Neural crest cell (in vitro differentiated cells): ENCODE data around the gene SLC12A1. TPM values are rescaled to one million over a fixed set of nuclear protein-coding genes. Genes with fewer than 3 reads are reported as not detected.

Source experiments
- DNase-seq: peaks from one replicate; pipeline ENCODE4 v3.0.0; 2021; ENCODE audit warnings: low read depth, mixed read lengths, low spot score
- H3K27ac Mint-ChIP-seq: one replicate; pipeline ENCODE4 v1.8.0; 2021; ENCODE audit warnings: mild to moderate bottlenecking, mixed read lengths; ENCODE audit not compliant: unreplicated experiment
- H3K27me3 Mint-ChIP-seq: 2 replicates; pipeline ENCODE4 v1.8.0; 2021; ENCODE audit warnings: low read depth, mild to moderate bottlenecking, mixed read lengths
- H3K36me3 Mint-ChIP-seq: 2 replicates; pipeline ENCODE4 v1.8.0; 2021; ENCODE audit warnings: low read depth, mild to moderate bottlenecking, mixed read lengths
- H3K4me1 Mint-ChIP-seq: 2 replicates; pipeline ENCODE4 v1.8.0; 2021; ENCODE audit warnings: mixed read lengths
- H3K4me3 Mint-ChIP-seq: one replicate; pipeline ENCODE4 v1.8.0; 2021; ENCODE audit warnings: mild to moderate bottlenecking, mixed read lengths
- H3K9me3 Mint-ChIP-seq: 2 replicates; pipeline ENCODE4 v1.8.0; 2021; ENCODE audit warnings: mixed read lengths
- total RNA-seq: library from RNA; stranded (reverse); gene quantifications from 2 replicates; pipeline ENCODE4 v1.2.1, GENCODE V29; 2021
- TF ChIP-seq, protein P1 (sequence below): fragments of 200-600 bp; sonication (generic); conservative IDR thresholded peaks from 2 replicates; pipeline ENCODE4 v1.5.0; 2021; ENCODE audit warnings: antibody characterized with exemption, mild to moderate bottlenecking

Gene SLC12A1
- total RNA-seq, 1 donor from 2014 or later = 0.16 TPM

DNA sequence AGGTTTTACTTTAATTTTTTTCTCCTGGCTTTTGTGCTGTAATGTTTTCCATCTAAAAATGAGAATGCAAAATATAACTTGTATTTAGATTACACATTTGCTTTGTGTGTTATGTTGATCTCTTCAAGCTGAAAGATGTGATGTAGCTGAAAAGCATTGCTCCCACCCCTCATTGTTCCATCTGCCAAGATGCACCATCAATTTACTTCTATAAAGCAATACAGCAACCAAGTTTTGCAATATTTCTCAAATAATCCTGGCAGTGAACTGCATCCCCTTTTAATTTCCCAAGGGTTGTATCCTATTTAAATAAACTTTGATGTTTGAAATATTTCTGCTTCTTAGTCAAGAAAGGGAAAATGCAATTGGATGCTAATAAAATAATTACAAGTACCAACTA lies 72.6 kb downstream of the SLC12A1 start:
- Mint-ChIP-seq H3K36me3 (no peaks in the 10 kb centered on the region), H3K4me1 (peaks cover 22% of the 10 kb centered on the region), H3K27ac (no peak overlapping the region), H3K9me3 (no peaks in the 10 kb centered on the region), H3K27me3 (no peaks in the 10 kb centered on the region), H3K4me3 (no peak overlapping the region)
- TF ChIP-seq, protein P1, sequence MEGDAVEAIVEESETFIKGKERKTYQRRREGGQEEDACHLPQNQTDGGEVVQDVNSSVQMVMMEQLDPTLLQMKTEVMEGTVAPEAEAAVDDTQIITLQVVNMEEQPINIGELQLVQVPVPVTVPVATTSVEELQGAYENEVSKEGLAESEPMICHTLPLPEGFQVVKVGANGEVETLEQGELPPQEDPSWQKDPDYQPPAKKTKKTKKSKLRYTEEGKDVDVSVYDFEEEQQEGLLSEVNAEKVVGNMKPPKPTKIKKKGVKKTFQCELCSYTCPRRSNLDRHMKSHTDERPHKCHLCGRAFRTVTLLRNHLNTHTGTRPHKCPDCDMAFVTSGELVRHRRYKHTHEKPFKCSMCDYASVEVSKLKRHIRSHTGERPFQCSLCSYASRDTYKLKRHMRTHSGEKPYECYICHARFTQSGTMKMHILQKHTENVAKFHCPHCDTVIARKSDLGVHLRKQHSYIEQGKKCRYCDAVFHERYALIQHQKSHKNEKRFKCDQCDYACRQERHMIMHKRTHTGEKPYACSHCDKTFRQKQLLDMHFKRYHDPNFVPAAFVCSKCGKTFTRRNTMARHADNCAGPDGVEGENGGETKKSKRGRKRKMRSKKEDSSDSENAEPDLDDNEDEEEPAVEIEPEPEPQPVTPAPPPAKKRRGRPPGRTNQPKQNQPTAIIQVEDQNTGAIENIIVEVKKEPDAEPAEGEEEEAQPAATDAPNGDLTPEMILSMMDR = no peak
- no peak for DNase-seq

DNA sequence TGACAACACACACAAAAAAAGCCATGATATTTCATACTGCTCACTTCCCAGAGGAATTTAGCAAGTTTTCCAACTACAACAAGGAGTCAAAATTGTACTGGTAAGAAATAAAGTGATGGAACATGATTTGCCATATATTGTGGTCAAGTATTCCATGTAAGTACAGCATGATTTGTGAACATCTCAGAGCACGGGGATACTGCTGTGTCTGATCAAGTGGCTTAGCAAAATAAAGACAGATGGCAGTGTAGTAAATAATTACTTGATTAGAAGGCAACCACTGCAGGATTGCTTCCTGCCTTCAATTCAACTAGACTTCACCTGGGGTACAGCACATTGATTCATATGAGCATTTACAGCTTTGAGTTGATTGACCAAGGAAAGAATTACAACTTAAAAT lies 73.5 kb downstream of the SLC12A1 start:
- DNase-seq = no peak
- H3K27me3 Mint-ChIP-seq = no peaks in the 10 kb centered on the region
- no peaks in the 10 kb centered on the region for H3K36me3 Mint-ChIP-seq
- H3K4me1 Mint-ChIP-seq = peaks cover 23% of the 10 kb centered on the region
- no peaks in the 10 kb centered on the region for H3K9me3 Mint-ChIP-seq
- no peak overlapping the region for H3K27ac Mint-ChIP-seq
- no peak overlapping the region for H3K4me3 Mint-ChIP-seq
- TF ChIP-seq, protein P1 = no peak

DNA sequence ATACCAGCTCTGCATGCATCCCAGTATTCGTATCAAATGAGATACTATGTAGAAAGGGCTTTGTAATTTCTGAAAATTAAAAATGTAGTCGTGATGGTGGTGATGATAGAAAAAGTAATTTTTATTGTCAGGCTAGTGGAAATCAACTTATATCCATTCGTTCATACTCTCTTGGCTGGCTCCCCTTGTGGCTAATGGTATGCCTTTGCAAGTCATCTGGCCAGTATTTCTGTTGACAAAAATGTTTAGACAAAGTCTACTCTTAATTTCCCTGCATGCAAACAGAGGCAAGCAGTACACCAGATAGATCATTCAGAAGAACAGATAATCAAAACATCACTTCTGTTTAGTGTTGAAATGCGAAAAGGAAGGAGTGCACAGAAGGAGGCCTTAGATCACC lies 75.6 kb downstream of the SLC12A1 start:
- H3K27me3 Mint-ChIP-seq = no peaks in the 10 kb centered on the region
- TF ChIP-seq, protein P1 = peak; percentile 20
- DNase-seq = no peak
- H3K4me1 Mint-ChIP-seq = peaks cover 30% of the 10 kb centered on the region
- H3K9me3 Mint-ChIP-seq = no peaks in the 10 kb centered on the region
- no peak overlapping the region for H3K4me3 Mint-ChIP-seq
- no peaks in the 10 kb centered on the region for H3K36me3 Mint-ChIP-seq
- no peak overlapping the region for H3K27ac Mint-ChIP-seq

DNA sequence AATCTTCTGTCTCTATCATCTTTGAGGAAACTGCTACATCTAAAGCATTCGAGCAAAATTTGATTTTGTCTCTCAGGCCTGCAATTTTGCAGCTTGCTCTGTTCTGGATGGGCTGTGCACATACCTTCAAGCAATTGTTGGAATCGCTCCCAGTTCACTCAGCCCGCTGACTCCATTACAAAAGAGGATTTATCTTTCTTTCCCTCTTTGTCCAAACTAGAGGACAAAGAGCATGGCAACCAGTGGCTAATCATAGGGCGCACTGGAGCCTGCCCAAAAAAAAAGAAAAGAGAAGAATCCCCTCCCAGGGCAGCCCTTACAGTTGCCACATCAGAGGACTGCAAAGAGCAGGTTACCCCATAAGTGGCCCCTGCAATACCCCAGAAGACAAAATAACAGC lies 76.1 kb downstream of the SLC12A1 start:
- Mint-ChIP-seq H3K4me3 (no peak overlapping the region), H3K27me3 (no peaks in the 10 kb centered on the region), H3K9me3 (no peaks in the 10 kb centered on the region), H3K36me3 (no peaks in the 10 kb centered on the region), H3K27ac (peak overlapping the region; percentile 58), H3K4me1 (peaks cover 30% of the 10 kb centered on the region)
- TF ChIP-seq, protein P1 = no peak
- DNase-seq = no peak

DNA sequence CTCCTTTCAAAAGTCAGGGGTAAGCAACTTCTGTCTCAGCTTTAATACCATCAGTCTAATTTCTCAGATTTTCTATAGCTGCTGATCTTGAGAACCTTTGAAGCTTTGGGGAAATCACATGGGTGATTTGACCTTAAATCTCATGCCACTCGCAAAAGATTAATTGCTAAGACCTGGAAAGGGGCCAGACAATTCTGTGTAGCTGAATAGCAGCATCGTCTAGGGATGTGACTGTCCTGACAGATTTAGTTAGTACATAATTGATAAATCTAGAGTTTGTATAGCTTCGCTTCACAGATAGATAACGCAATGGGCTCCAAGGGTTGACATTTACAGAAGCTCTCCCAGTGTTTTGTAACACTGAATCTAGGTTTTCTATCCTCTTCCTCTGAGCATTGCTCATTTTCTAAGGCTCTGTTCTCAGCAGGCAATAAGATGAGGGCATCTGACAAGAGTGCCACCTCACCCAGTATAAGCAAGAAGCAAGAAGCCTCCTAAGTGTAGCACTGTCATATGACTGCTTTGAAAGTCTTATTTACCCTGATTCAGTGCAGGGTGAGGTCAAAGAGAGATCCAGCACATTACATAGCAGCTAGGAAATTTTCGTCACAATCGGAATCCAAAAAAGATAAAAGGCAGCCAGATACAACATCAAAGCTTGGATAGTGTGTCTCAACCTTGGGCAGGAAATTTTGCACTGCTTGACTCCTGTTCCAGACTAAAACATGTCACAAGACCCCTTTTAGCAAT lies 77.5 kb downstream of the SLC12A1 start:
- TF ChIP-seq, protein P1 = no peak
- H3K27me3 Mint-ChIP-seq = no peaks in the 10 kb centered on the region
- no peak overlapping the region for H3K27ac Mint-ChIP-seq
- H3K4me1 Mint-ChIP-seq = peaks cover 30% of the 10 kb centered on the region
- DNase-seq = no peak
- no peaks in the 10 kb centered on the region for H3K36me3 Mint-ChIP-seq
- H3K9me3 Mint-ChIP-seq = no peaks in the 10 kb centered on the region
- no peak overlapping the region for H3K4me3 Mint-ChIP-seq
